ENCODE data around the gene AJUBA.
"Not testable (repeated sequence)": the region's sequence is repeated elsewhere in the genome, so short reads cannot be mapped to it uniquely, and the experiment has no call there.

AJUBA gene

GRCh38 chr14:22962061-22962676 is 20.2 kb downstream of the AJUBA start:
- H3K27me3 ChIP-seq (ENCODE audit: insufficient read depth, low read length, poor library complexity, severe bottlenecking) = no peaks in the 10 kb centered on the region
- no peaks in the 10 kb centered on the region for H3F3A ChIP-seq (ENCODE audit: low read depth)
- no peaks in the 10 kb centered on the region for H3K36me3 ChIP-seq (ENCODE audit: insufficient read depth, low read length)
- no peak overlapping the region for H2AFZ ChIP-seq (ENCODE audit: low read length)
- H3K9me2 ChIP-seq (replicated peaks; ENCODE audit: low read depth, low read length) = no peaks in the 10 kb centered on the region
- no peaks in the 10 kb centered on the region for H3K9me3 ChIP-seq (ENCODE audit: insufficient read depth, low read depth, low read length)
- H3K4me3 ChIP-seq (ENCODE audit: low read length, poor library complexity, severe bottlenecking) = no peak overlapping the region
- H3K4me1 ChIP-seq (ENCODE audit: insufficient read depth, low read length, poor library complexity, severe bottlenecking) = no peaks in the 10 kb centered on the region
- no peak overlapping the region for H3K9ac ChIP-seq (ENCODE audit: low read depth, low read length, poor library complexity, severe bottlenecking)
- TF ChIP-seq CTCF (conservative IDR thresholded peaks at IDR 0.05; ENCODE audit: low read length) = no peak
- TF ChIP-seq EZH2phosphoT487 (IDR thresholded peaks at IDR 0.05; ENCODE audit: borderline replicate concordance) = no peak
- no peaks in the 10 kb centered on the region for H4K20me1 ChIP-seq (ENCODE audit: insufficient read depth, low read length, poor library complexity, severe bottlenecking)
- no peaks in the 10 kb centered on the region for H3K79me2 ChIP-seq (ENCODE audit: insufficient read depth, low read length)
- no peak overlapping the region for H3K4me2 ChIP-seq (ENCODE audit: low read depth, low read length, poor library complexity, severe bottlenecking)

- Histone ChIP-seq H3K4me1 (ENCODE audit: insufficient read depth, low read length, poor library complexity, severe bottlenecking) (peaks cover 13% of the 10 kb centered on the region), H3K36me3 (ENCODE audit: insufficient read depth, low read length) (no peaks in the 10 kb centered on the region; the same call in 1 of the 2 replicates), H3K4me2 (ENCODE audit: low read depth, low read length, poor library complexity, severe bottlenecking) (peak overlapping the region; percentile 87), H2AFZ (ENCODE audit: low read length) (peak overlapping the region; percentile 91), H3K9me2 (replicated peaks; ENCODE audit: low read depth, low read length) (no peaks in the 10 kb centered on the region), H3K27me3 (ENCODE audit: insufficient read depth, low read length, poor library complexity, severe bottlenecking) (no peaks in the 10 kb centered on the region), H3K9me3 (ENCODE audit: insufficient read depth, low read depth, low read length) (no peaks in the 10 kb centered on the region), H3F3A (ENCODE audit: low read depth) (no peaks in the 10 kb centered on the region), H4K20me1 (ENCODE audit: insufficient read depth, low read length, poor library complexity, severe bottlenecking) (no peaks in the 10 kb centered on the region), H3K4me3 (ENCODE audit: low read length, poor library complexity, severe bottlenecking) (peak overlapping the region; percentile 91), H3K9ac (ENCODE audit: low read depth, low read length, poor library complexity, severe bottlenecking) (peak overlapping the region; percentile 93), H3K79me2 (ENCODE audit: insufficient read depth, low read length) (peaks cover 21% of the 10 kb centered on the region; the same call in 1 of the 2 replicates)
- no peak for TF ChIP-seq EZH2phosphoT487 (IDR thresholded peaks at IDR 0.05; ENCODE audit: borderline replicate concordance)
- TF ChIP-seq CTCF (conservative IDR thresholded peaks at IDR 0.05; ENCODE audit: low read length) = no peak
These were observed 26.4 kb downstream of the AJUBA start for GRCh38 chr14:22955702-22956569.

- H3K27me3 ChIP-seq (ENCODE audit: insufficient read depth, low read length, poor library complexity, severe bottlenecking) = no peaks in the 10 kb centered on the region
- no peak overlapping the region for H2AFZ ChIP-seq (ENCODE audit: low read length)
- H3F3A ChIP-seq (ENCODE audit: low read depth) = no peaks in the 10 kb centered on the region
- H4K20me1 ChIP-seq (ENCODE audit: insufficient read depth, low read length, poor library complexity, severe bottlenecking) = no peaks in the 10 kb centered on the region
- peaks cover 13% of the 10 kb centered on the region for H3K4me1 ChIP-seq (ENCODE audit: insufficient read depth, low read length, poor library complexity, severe bottlenecking)
- H3K79me2 ChIP-seq (ENCODE audit: insufficient read depth, low read length) = peaks cover 21% of the 10 kb centered on the region; the same call in 1 of the 2 replicates
- H3K4me3 ChIP-seq (ENCODE audit: low read length, poor library complexity, severe bottlenecking) = no peak overlapping the region
- TF ChIP-seq CTCF (conservative IDR thresholded peaks at IDR 0.05; ENCODE audit: low read length) (no peak), EZH2phosphoT487 (IDR thresholded peaks at IDR 0.05; ENCODE audit: borderline replicate concordance) (no peak)
- H3K9ac ChIP-seq (ENCODE audit: low read depth, low read length, poor library complexity, severe bottlenecking) = no peak overlapping the region
- no peaks in the 10 kb centered on the region for H3K9me2 ChIP-seq (replicated peaks; ENCODE audit: low read depth, low read length)
- H3K9me3 ChIP-seq (ENCODE audit: insufficient read depth, low read depth, low read length) = no peaks in the 10 kb centered on the region
- no peak overlapping the region for H3K4me2 ChIP-seq (ENCODE audit: low read depth, low read length, poor library complexity, severe bottlenecking)
- H3K36me3 ChIP-seq (ENCODE audit: insufficient read depth, low read length) = peaks cover 7% of the 10 kb centered on the region; the same call in 1 of the 2 replicates
These were observed 29.9 kb downstream of the AJUBA start for GRCh38 chr14:22952418-22952817.

GRCh38 chr14:22951795-22952194 is 30.6 kb downstream of the AJUBA start:
- H3K79me2 ChIP-seq (ENCODE audit: insufficient read depth, low read length) = peaks cover 20% of the 10 kb centered on the region; the same call in 1 of the 2 replicates
- not testable (repeated sequence) for H2AFZ ChIP-seq (ENCODE audit: low read length); H3K4me3 ChIP-seq (ENCODE audit: low read length, poor library complexity, severe bottlenecking); H3K9ac ChIP-seq (ENCODE audit: low read depth, low read length, poor library complexity, severe bottlenecking); H3K9me3 ChIP-seq (ENCODE audit: insufficient read depth, low read depth, low read length); H4K20me1 ChIP-seq (ENCODE audit: insufficient read depth, low read length, poor library complexity, severe bottlenecking); H3K36me3 ChIP-seq (ENCODE audit: insufficient read depth, low read length); H3K4me2 ChIP-seq (ENCODE audit: low read depth, low read length, poor library complexity, severe bottlenecking); H3K9me2 ChIP-seq (replicated peaks; ENCODE audit: low read depth, low read length); H3K27me3 ChIP-seq (ENCODE audit: insufficient read depth, low read length, poor library complexity, severe bottlenecking); H3F3A ChIP-seq (ENCODE audit: low read depth)
- H3K4me1 ChIP-seq (ENCODE audit: insufficient read depth, low read length, poor library complexity, severe bottlenecking) = peaks cover 13% of the 10 kb centered on the region
